H1 (cell line): ENCODE results near the gene TLNRD1. TPM values are rescaled to one million over a fixed set of nuclear protein-coding genes. Genes with fewer than 3 reads are reported as not detected.

Experiments
- JUN ChIP-seq: IDR thresholded peaks from 2 replicates; pipeline ENCODE4 v1.6.1; 2011; ENCODE audit warnings: low read depth, mild to moderate bottlenecking, improper control_type of control experiment, low read length
- NANOG ChIP-seq: IDR thresholded peaks from 2 replicates; pipeline ENCODE4 v1.6.1; 2011; ENCODE audit warnings: low read length, low read depth, mild to moderate bottlenecking, inconsistent platforms; ENCODE audit not compliant: insufficient read depth, poor library complexity, severe bottlenecking
- POU5F1 ChIP-seq: IDR thresholded peaks from 2 replicates; pipeline ENCODE4 v1.6.1; 2011; ENCODE audit warnings: low read depth, mild to moderate bottlenecking, low read length, moderate library complexity
- SP2 ChIP-seq: IDR thresholded peaks from 2 replicates; pipeline ENCODE4 v1.6.1; 2012; ENCODE audit warnings: mild to moderate bottlenecking, low read length, inconsistent platforms
- polyA plus RNA-seq, 7 experiments: library from polyadenylated mRNA; depleted of rRNA in 3 of 7; stranded (reverse) in 5 of 7; unstranded in 2 of 7; fragments of >200 nt in 5 of 7; fragments of 200-250 nt in 2 of 7; gene quantifications; 1 replicate in 5 of 7; 2 replicates in 1 of 7; 4 replicates in 1 of 7; pipeline versions ENCODE4 v1.2.1 to v1.2.3, GENCODE V29; 2011 to 2013; ENCODE audit warnings: missing spikeins in 2 of 7, mixed read lengths in 2 of 7
- total RNA-seq: library from RNA; stranded (reverse); fragmentation: NEBNext Ultra II Directional; extraction: Animal tissue kit (Norgen Biotek cat#: 25700); gene quantifications from 2 replicates; pipeline ENCODE4 v1.2.1, GENCODE V29; 2021
- TF ChIP-seq, protein P1 (sequence below): fragments of 300-600 bp; sonication (generic); IDR thresholded peaks from 2 replicates; pipeline ENCODE4 v1.7.1; 2012; ENCODE audit warnings: low read length, moderate library complexity, mild to moderate bottlenecking, inconsistent platforms; ENCODE audit not compliant: insufficient replicate concordance
- TF ChIP-seq, protein P2 (sequence below): IDR thresholded peaks from 2 replicates; pipeline ENCODE4 v1.6.1; 2011; ENCODE audit warnings: low read length, improper control_type of control experiment
- TF ChIP-seq, protein P3 (sequence below): IDR thresholded peaks from 2 replicates; pipeline ENCODE4 v1.6.1; 2011; ENCODE audit warnings: low read depth, mild to moderate bottlenecking, low read length; ENCODE audit not compliant: insufficient read depth
- TF ChIP-seq, protein P4 (sequence below): IDR thresholded peaks from 2 replicates; pipeline ENCODE4 v1.6.1; 2012; ENCODE audit warnings: low read length, inconsistent platforms

TLNRD1 gene
- total and polyA plus RNA-seq, 2 of the 8 experiments (the other 6 are each of a cell fraction or from before 2014, with no cell fraction given), result 12.2 to 20.5 TPM

DNA sequence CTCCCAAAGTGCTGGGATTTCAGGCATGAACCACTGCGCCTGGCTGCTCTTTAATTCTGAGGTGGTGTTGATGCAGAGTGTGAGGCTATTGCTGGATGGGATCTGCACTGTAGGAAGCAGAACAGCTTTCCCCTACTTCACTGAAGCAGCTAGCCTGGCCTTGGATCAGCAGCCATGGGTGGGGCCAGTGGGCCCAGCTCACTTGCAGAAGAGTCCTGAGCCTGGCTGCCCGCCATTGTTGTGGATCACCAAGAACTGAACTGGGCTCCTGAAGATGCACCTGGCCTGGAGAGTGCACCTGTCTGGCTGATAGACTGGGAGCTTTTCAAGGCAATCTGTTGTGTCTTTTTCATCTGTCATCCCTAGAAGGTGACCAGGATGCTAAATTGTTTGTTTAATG lies 11.9 kb downstream of the TLNRD1 start (continued):
- TF ChIP-seq, protein P1, sequence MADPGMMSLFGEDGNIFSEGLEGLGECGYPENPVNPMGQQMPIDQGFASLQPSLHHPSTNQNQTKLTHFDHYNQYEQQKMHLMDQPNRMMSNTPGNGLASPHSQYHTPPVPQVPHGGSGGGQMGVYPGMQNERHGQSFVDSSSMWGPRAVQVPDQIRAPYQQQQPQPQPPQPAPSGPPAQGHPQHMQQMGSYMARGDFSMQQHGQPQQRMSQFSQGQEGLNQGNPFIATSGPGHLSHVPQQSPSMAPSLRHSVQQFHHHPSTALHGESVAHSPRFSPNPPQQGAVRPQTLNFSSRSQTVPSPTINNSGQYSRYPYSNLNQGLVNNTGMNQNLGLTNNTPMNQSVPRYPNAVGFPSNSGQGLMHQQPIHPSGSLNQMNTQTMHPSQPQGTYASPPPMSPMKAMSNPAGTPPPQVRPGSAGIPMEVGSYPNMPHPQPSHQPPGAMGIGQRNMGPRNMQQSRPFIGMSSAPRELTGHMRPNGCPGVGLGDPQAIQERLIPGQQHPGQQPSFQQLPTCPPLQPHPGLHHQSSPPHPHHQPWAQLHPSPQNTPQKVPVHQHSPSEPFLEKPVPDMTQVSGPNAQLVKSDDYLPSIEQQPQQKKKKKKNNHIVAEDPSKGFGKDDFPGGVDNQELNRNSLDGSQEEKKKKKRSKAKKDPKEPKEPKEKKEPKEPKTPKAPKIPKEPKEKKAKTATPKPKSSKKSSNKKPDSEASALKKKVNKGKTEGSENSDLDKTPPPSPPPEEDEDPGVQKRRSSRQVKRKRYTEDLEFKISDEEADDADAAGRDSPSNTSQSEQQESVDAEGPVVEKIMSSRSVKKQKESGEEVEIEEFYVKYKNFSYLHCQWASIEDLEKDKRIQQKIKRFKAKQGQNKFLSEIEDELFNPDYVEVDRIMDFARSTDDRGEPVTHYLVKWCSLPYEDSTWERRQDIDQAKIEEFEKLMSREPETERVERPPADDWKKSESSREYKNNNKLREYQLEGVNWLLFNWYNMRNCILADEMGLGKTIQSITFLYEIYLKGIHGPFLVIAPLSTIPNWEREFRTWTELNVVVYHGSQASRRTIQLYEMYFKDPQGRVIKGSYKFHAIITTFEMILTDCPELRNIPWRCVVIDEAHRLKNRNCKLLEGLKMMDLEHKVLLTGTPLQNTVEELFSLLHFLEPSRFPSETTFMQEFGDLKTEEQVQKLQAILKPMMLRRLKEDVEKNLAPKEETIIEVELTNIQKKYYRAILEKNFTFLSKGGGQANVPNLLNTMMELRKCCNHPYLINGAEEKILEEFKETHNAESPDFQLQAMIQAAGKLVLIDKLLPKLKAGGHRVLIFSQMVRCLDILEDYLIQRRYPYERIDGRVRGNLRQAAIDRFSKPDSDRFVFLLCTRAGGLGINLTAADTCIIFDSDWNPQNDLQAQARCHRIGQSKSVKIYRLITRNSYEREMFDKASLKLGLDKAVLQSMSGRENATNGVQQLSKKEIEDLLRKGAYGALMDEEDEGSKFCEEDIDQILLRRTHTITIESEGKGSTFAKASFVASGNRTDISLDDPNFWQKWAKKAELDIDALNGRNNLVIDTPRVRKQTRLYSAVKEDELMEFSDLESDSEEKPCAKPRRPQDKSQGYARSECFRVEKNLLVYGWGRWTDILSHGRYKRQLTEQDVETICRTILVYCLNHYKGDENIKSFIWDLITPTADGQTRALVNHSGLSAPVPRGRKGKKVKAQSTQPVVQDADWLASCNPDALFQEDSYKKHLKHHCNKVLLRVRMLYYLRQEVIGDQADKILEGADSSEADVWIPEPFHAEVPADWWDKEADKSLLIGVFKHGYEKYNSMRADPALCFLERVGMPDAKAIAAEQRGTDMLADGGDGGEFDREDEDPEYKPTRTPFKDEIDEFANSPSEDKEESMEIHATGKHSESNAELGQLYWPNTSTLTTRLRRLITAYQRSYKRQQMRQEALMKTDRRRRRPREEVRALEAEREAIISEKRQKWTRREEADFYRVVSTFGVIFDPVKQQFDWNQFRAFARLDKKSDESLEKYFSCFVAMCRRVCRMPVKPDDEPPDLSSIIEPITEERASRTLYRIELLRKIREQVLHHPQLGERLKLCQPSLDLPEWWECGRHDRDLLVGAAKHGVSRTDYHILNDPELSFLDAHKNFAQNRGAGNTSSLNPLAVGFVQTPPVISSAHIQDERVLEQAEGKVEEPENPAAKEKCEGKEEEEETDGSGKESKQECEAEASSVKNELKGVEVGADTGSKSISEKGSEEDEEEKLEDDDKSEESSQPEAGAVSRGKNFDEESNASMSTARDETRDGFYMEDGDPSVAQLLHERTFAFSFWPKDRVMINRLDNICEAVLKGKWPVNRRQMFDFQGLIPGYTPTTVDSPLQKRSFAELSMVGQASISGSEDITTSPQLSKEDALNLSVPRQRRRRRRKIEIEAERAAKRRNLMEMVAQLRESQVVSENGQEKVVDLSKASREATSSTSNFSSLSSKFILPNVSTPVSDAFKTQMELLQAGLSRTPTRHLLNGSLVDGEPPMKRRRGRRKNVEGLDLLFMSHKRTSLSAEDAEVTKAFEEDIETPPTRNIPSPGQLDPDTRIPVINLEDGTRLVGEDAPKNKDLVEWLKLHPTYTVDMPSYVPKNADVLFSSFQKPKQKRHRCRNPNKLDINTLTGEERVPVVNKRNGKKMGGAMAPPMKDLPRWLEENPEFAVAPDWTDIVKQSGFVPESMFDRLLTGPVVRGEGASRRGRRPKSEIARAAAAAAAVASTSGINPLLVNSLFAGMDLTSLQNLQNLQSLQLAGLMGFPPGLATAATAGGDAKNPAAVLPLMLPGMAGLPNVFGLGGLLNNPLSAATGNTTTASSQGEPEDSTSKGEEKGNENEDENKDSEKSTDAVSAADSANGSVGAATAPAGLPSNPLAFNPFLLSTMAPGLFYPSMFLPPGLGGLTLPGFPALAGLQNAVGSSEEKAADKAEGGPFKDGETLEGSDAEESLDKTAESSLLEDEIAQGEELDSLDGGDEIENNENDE, result no peak
- TF ChIP-seq, protein P2, sequence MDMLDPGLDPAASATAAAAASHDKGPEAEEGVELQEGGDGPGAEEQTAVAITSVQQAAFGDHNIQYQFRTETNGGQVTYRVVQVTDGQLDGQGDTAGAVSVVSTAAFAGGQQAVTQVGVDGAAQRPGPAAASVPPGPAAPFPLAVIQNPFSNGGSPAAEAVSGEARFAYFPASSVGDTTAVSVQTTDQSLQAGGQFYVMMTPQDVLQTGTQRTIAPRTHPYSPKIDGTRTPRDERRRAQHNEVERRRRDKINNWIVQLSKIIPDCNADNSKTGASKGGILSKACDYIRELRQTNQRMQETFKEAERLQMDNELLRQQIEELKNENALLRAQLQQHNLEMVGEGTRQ, result no peak
- TF ChIP-seq NANOG (no peak), POU5F1 (no peak), SP2 (no peak), JUN (no peak)
- TF ChIP-seq, protein P3, sequence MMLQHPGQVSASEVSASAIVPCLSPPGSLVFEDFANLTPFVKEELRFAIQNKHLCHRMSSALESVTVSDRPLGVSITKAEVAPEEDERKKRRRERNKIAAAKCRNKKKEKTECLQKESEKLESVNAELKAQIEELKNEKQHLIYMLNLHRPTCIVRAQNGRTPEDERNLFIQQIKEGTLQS, result no peak
- TF ChIP-seq, protein P4, sequence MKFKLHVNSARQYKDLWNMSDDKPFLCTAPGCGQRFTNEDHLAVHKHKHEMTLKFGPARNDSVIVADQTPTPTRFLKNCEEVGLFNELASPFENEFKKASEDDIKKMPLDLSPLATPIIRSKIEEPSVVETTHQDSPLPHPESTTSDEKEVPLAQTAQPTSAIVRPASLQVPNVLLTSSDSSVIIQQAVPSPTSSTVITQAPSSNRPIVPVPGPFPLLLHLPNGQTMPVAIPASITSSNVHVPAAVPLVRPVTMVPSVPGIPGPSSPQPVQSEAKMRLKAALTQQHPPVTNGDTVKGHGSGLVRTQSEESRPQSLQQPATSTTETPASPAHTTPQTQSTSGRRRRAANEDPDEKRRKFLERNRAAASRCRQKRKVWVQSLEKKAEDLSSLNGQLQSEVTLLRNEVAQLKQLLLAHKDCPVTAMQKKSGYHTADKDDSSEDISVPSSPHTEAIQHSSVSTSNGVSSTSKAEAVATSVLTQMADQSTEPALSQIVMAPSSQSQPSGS, result no peak
